ENCODE results near the gene BAK1. TPM values are rescaled to one million over a fixed set of nuclear protein-coding genes. Genes with fewer than 3 reads are reported as not detected.

Gene BAK1
- total RNA-seq, 1 donor from 2014 or later: 54.8 TPM

GRCh38 chr6:33610779-33611732 is 31.0 kb upstream of the BAK1 start:
- no peak for FAIRE-seq

DNA sequence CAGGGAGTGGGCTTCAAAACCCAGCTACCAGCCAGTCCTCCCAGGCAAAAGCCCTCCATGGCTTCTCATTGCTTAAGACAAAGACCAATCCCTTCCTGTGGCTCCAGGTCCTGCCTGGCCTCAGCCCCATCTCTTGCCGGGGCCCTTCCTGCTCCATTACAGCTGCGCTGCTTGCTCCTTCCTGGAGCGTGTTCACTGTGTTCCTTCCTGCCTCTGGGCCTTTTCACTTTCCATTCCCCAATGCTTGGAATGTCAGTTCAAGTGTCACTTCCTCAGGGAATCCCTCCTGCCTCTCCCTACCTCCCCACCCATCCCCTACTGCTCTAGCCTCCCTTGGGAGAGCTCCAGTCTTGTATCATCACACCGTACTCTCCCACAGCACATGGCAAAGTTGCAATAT is 30.0 kb upstream of the BAK1 start:
- no peak for FAIRE-seq
- H3K4me1 ChIP-seq (ENCODE audit: insufficient read depth, low read length): peaks cover 29% of the 10 kb centered on the region
- Mint-ChIP-seq H3K27ac (ENCODE audit: unreplicated experiment) (peak overlapping the region; percentile 73), H3K9me3 (ENCODE audit: unreplicated experiment) (peaks cover under 1% of the 10 kb centered on the region), H3K27me3 (ENCODE audit: low read depth, unreplicated experiment) (no peaks in the 10 kb centered on the region), H3K4me1 (ENCODE audit: low read depth, unreplicated experiment) (peaks cover 33% of the 10 kb centered on the region), H3K4me3 (ENCODE audit: unreplicated experiment) (no peak overlapping the region), H3K36me3 (ENCODE audit: low read depth, unreplicated experiment) (no peaks in the 10 kb centered on the region)
- H4K20me1 ChIP-seq (ENCODE audit: insufficient read depth, low read length): no peaks in the 10 kb centered on the region
- H3K79me2 ChIP-seq (ENCODE audit: insufficient read depth, low read length): no peaks in the 10 kb centered on the region
- H3K36me3 ChIP-seq (ENCODE audit: insufficient read depth, low read length): no peaks in the 10 kb centered on the region
- no peak overlapping the region for H3K9ac ChIP-seq (ENCODE audit: low read length)
- H3K27ac ChIP-seq (ENCODE audit: low read depth, low read length): no peak overlapping the region
- no peaks in the 10 kb centered on the region for H3K9me3 ChIP-seq (ENCODE audit: insufficient read depth, low read depth, low read length)
- H3K27me3 ChIP-seq (ENCODE audit: insufficient read depth, low read length): no peaks in the 10 kb centered on the region
- H3K4me3 ChIP-seq (ENCODE audit: insufficient read depth, low read depth, low read length): no peak overlapping the region
- no peak for TF ChIP-seq EZH2 (IDR thresholded peaks at IDR 0.05; ENCODE audit: insufficient read depth, low read length)
- TF ChIP-seq, protein P1, sequence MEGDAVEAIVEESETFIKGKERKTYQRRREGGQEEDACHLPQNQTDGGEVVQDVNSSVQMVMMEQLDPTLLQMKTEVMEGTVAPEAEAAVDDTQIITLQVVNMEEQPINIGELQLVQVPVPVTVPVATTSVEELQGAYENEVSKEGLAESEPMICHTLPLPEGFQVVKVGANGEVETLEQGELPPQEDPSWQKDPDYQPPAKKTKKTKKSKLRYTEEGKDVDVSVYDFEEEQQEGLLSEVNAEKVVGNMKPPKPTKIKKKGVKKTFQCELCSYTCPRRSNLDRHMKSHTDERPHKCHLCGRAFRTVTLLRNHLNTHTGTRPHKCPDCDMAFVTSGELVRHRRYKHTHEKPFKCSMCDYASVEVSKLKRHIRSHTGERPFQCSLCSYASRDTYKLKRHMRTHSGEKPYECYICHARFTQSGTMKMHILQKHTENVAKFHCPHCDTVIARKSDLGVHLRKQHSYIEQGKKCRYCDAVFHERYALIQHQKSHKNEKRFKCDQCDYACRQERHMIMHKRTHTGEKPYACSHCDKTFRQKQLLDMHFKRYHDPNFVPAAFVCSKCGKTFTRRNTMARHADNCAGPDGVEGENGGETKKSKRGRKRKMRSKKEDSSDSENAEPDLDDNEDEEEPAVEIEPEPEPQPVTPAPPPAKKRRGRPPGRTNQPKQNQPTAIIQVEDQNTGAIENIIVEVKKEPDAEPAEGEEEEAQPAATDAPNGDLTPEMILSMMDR (IDR thresholded peaks at IDR 0.05; ENCODE audit: insufficient read depth, low read depth, low read length): no peak
- peak overlapping the region; percentile 39 for H3K4me2 ChIP-seq (ENCODE audit: low read length)
- peak overlapping the region; percentile 23 for H2AFZ ChIP-seq (ENCODE audit: low read depth, low read length)
- DNase-seq (ENCODE audit: low read depth): no peak

More at GRCh38 chr6:33610779-33611732, 31.0 kb upstream of the BAK1 start:
- Histone ChIP-seq H3K79me2 (ENCODE audit: insufficient read depth, low read length) (no peaks in the 10 kb centered on the region), H3K27ac (ENCODE audit: low read depth, low read length) (no peak overlapping the region), H3K9ac (ENCODE audit: low read length) (no peak overlapping the region), H2AFZ (ENCODE audit: low read depth, low read length) (no peak overlapping the region), H3K27me3 (ENCODE audit: insufficient read depth, low read length) (no peaks in the 10 kb centered on the region), H3K36me3 (ENCODE audit: insufficient read depth, low read length) (no peaks in the 10 kb centered on the region), H3K4me3 (ENCODE audit: insufficient read depth, low read depth, low read length) (no peak overlapping the region), H3K4me2 (ENCODE audit: low read length) (no peak overlapping the region), H4K20me1 (ENCODE audit: insufficient read depth, low read length) (no peaks in the 10 kb centered on the region), H3K9me3 (ENCODE audit: insufficient read depth, low read depth, low read length) (no peaks in the 10 kb centered on the region), H3K4me1 (ENCODE audit: insufficient read depth, low read length) (peaks cover 29% of the 10 kb centered on the region)
- H3K36me3 Mint-ChIP-seq (ENCODE audit: low read depth, unreplicated experiment): no peaks in the 10 kb centered on the region
- peaks cover 32% of the 10 kb centered on the region for H3K4me1 Mint-ChIP-seq (ENCODE audit: low read depth, unreplicated experiment)
- TF ChIP-seq, protein P1 (IDR thresholded peaks at IDR 0.05; ENCODE audit: insufficient read depth, low read depth, low read length): no peak
- no peak for TF ChIP-seq EZH2 (IDR thresholded peaks at IDR 0.05; ENCODE audit: insufficient read depth, low read length)
- H3K4me3 Mint-ChIP-seq (ENCODE audit: unreplicated experiment): peak overlapping the region; percentile 71
- H3K27ac Mint-ChIP-seq (ENCODE audit: unreplicated experiment): peak overlapping the region; percentile 86
- no peak for DNase-seq (ENCODE audit: low read depth)
- H3K27me3 Mint-ChIP-seq (ENCODE audit: low read depth, unreplicated experiment): no peaks in the 10 kb centered on the region
- no peaks in the 10 kb centered on the region for H3K9me3 Mint-ChIP-seq (ENCODE audit: unreplicated experiment)

- no peaks in the 10 kb centered on the region for H3K36me3 ChIP-seq (ENCODE audit: insufficient read depth, low read length)
- no peak for FAIRE-seq
- H3K79me2 ChIP-seq (ENCODE audit: insufficient read depth, low read length): no peaks in the 10 kb centered on the region
- no peak overlapping the region for H3K9ac ChIP-seq (ENCODE audit: low read length)
- peaks cover 29% of the 10 kb centered on the region for H3K4me1 ChIP-seq (ENCODE audit: insufficient read depth, low read length)
- no peaks in the 10 kb centered on the region for H3K9me3 ChIP-seq (ENCODE audit: insufficient read depth, low read depth, low read length)
- H2AFZ ChIP-seq (ENCODE audit: low read depth, low read length): no peak overlapping the region
- H3K4me3 ChIP-seq (ENCODE audit: insufficient read depth, low read depth, low read length): no peak overlapping the region
- Mint-ChIP-seq H3K27ac (ENCODE audit: unreplicated experiment) (peak overlapping the region; percentile 73), H3K4me3 (ENCODE audit: unreplicated experiment) (no peak overlapping the region), H3K4me1 (ENCODE audit: low read depth, unreplicated experiment) (peaks cover 36% of the 10 kb centered on the region), H3K9me3 (ENCODE audit: unreplicated experiment) (peaks cover 5% of the 10 kb centered on the region), H3K27me3 (ENCODE audit: low read depth, unreplicated experiment) (no peaks in the 10 kb centered on the region), H3K36me3 (ENCODE audit: low read depth, unreplicated experiment) (no peaks in the 10 kb centered on the region)
- H3K27me3 ChIP-seq (ENCODE audit: insufficient read depth, low read length): no peaks in the 10 kb centered on the region
- TF ChIP-seq EZH2 (IDR thresholded peaks at IDR 0.05; ENCODE audit: insufficient read depth, low read length): no peak
- TF ChIP-seq, protein P1 (IDR thresholded peaks at IDR 0.05; ENCODE audit: insufficient read depth, low read depth, low read length): no peak
- H4K20me1 ChIP-seq (ENCODE audit: insufficient read depth, low read length): no peaks in the 10 kb centered on the region
- no peak overlapping the region for H3K27ac ChIP-seq (ENCODE audit: low read depth, low read length)
- peak overlapping the region; percentile 39 for H3K4me2 ChIP-seq (ENCODE audit: low read length)
- peak; percentile 82 for DNase-seq (ENCODE audit: low read depth)
These were observed 29.5 kb upstream of the BAK1 start for GRCh38 chr6:33609528-33609927.
